Left kidney (tissue), 8 donors: ENCODE results near the gene GRIN2B. TPM values are rescaled to one million over a fixed set of nuclear protein-coding genes. Genes with fewer than 3 reads are reported as not detected.

Experiments
- DNase-seq: peaks from one replicate; pipeline ENCODE4 v3.0.0-alpha.2; 2013
- long read RNA-seq, 8 donors: transcript quantifications; one replicate each; lab custom pipeline, GENCODE V29; 2026
- polyA plus RNA-seq: library from polyadenylated mRNA; unstranded; fragments of 120-200 nt; gene quantifications from one replicate; pipeline ENCODE4 v1.2.1, GENCODE V29; 2013; ENCODE audit not compliant: insufficient read length

The GRIN2B gene
- 1.4 TPM for polyA plus RNA-seq
- long read RNA-seq, donor 1: 0 reads
- long read RNA-seq, donor 2: 0 reads
- long read RNA-seq, donor 3: 0 reads
- long read RNA-seq, donor 4: 0 reads
- long read RNA-seq, donor 5: 0 reads
- long read RNA-seq, donor 6: 0 reads
- long read RNA-seq, donor 7: 0 reads
- long read RNA-seq, donor 8: 0 reads

GRCh38 chr12:13981296-13981962, at the start of gene GRIN2B:
TSS of gene GRIN2B (minus strand) at chr12:13981602. CDS start at chr12:13866208, 115,394 bp downstream.
- peak; percentile 57 for DNase-seq

GRCh38 chr12:14026537-14026936, 45.1 kb upstream of the GRIN2B start:
- no peak for DNase-seq

- DNase-seq: no peak
Observed at GRCh38 chr12:14024591-14024990, 43.2 kb upstream of the GRIN2B start.

GRCh38 chr12:14018080-14018479, 36.7 kb upstream of the GRIN2B start:
- no peak for DNase-seq

- DNase-seq: no peak
Observed at GRCh38 chr12:14010989-14011388, 29.6 kb upstream of the GRIN2B start.

- no peak for DNase-seq
Observed at GRCh38 chr12:14007639-14008038, 26.2 kb upstream of the GRIN2B start.

GRCh38 chr12:13992585-13992984, 11.2 kb upstream of the GRIN2B start:
- DNase-seq: no peak

GRCh38 chr12:13992106-13992505, 10.7 kb upstream of the GRIN2B start:
- no peak for DNase-seq

- no peak for DNase-seq
Observed at GRCh38 chr12:13986031-13986430, 4.6 kb upstream of the GRIN2B start.

- DNase-seq: peak; percentile 49
Observed at GRCh38 chr12:13981990-13982389, 588 bp upstream of the GRIN2B start.

GRCh38 chr12:13980538-13981295, 685 bp downstream of the GRIN2B start:
- peak; percentile 30 for DNase-seq

GRCh38 chr12:13979772-13980378, 1.5 kb downstream of the GRIN2B start:
- DNase-seq: peak; percentile 3

- DNase-seq: no peak
Observed at GRCh38 chr12:13978876-13979275, 2.5 kb downstream of the GRIN2B start.

GRCh38 chr12:13976880-13977279, 4.5 kb downstream of the GRIN2B start:
- DNase-seq: no peak

GRCh38 chr12:13976028-13976584, 5.3 kb downstream of the GRIN2B start:
- DNase-seq: no peak

GRCh38 chr12:13973996-13974395, 7.4 kb downstream of the GRIN2B start:
- DNase-seq: no peak

GRCh38 chr12:13970803-13971202, 10.6 kb downstream of the GRIN2B start:
- DNase-seq: no peak

- DNase-seq: no peak
Observed at GRCh38 chr12:13968281-13968680, 13.1 kb downstream of the GRIN2B start.

- DNase-seq: no peak
Observed at GRCh38 chr12:13964666-13965065, 16.7 kb downstream of the GRIN2B start.

- DNase-seq: no peak
Observed at GRCh38 chr12:13962699-13963098, 18.7 kb downstream of the GRIN2B start.

- DNase-seq: no peak
Observed at GRCh38 chr12:13961971-13962370, 19.4 kb downstream of the GRIN2B start.

- no peak for DNase-seq
Observed at GRCh38 chr12:13959131-13959723, 22.2 kb downstream of the GRIN2B start.
